Measurements from ENCODE around the gene MYO18A. TPM values are rescaled to one million over a fixed set of nuclear protein-coding genes. Genes with fewer than 3 reads are reported as not detected.

Gene MYO18A
- total and polyA plus RNA-seq, 10 of the 15 experiments (the other 5 are each of a cell fraction or from before 2014, with no cell fraction given), result 2.9 to 66.0 (median 24.5) TPM

DNA sequence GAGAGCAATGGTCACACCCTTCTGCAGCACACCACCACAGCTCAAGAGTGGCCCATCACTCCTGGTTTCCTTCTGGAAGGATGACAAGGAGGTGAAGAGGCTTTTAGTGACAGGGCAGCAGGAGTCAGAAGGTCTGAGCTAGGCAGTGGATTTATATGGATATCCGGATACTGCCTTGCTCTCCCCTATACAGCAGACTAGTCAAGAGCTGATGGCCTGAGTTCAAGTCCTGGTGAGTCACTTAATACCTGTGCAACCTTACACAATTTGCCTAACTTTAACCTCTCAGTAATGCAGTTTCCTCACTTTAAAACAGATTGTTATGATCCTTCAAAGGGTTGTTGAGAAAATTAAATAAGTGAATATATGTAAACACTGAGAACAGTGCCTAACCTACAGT lies 22.9 kb downstream of the MYO18A start (continued):
- TF ChIP-seq, protein P1, sequence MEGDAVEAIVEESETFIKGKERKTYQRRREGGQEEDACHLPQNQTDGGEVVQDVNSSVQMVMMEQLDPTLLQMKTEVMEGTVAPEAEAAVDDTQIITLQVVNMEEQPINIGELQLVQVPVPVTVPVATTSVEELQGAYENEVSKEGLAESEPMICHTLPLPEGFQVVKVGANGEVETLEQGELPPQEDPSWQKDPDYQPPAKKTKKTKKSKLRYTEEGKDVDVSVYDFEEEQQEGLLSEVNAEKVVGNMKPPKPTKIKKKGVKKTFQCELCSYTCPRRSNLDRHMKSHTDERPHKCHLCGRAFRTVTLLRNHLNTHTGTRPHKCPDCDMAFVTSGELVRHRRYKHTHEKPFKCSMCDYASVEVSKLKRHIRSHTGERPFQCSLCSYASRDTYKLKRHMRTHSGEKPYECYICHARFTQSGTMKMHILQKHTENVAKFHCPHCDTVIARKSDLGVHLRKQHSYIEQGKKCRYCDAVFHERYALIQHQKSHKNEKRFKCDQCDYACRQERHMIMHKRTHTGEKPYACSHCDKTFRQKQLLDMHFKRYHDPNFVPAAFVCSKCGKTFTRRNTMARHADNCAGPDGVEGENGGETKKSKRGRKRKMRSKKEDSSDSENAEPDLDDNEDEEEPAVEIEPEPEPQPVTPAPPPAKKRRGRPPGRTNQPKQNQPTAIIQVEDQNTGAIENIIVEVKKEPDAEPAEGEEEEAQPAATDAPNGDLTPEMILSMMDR (IDR thresholded peaks at IDR 0.05 in 2 of 3, conservative IDR thresholded peaks at IDR 0.05 in 1 of 3; ENCODE audit: control insufficient read depth in 2 of 3, extremely low read depth in 1 of 3, insufficient read depth in 1 of 3, low read depth in 3 of 3, low read length in 3 of 3), result no peak
- TF ChIP-seq, protein P2, sequence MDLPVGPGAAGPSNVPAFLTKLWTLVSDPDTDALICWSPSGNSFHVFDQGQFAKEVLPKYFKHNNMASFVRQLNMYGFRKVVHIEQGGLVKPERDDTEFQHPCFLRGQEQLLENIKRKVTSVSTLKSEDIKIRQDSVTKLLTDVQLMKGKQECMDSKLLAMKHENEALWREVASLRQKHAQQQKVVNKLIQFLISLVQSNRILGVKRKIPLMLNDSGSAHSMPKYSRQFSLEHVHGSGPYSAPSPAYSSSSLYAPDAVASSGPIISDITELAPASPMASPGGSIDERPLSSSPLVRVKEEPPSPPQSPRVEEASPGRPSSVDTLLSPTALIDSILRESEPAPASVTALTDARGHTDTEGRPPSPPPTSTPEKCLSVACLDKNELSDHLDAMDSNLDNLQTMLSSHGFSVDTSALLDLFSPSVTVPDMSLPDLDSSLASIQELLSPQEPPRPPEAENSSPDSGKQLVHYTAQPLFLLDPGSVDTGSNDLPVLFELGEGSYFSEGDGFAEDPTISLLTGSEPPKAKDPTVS (IDR thresholded peaks at IDR 0.05; ENCODE audit: low read depth, low read length), result no peak
- TF ChIP-seq, protein P3, sequence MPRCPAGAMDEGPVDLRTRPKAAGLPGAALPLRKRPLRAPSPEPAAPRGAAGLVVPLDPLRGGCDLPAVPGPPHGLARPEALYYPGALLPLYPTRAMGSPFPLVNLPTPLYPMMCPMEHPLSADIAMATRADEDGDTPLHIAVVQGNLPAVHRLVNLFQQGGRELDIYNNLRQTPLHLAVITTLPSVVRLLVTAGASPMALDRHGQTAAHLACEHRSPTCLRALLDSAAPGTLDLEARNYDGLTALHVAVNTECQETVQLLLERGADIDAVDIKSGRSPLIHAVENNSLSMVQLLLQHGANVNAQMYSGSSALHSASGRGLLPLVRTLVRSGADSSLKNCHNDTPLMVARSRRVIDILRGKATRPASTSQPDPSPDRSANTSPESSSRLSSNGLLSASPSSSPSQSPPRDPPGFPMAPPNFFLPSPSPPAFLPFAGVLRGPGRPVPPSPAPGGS (IDR thresholded peaks at IDR 0.05; ENCODE audit: borderline replicate concordance, insufficient read depth, low read depth, low read length, poor library complexity, severe bottlenecking), result no peak
- TF ChIP-seq RB1 (IDR thresholded peaks at IDR 0.05; ENCODE audit: borderline replicate concordance), result no peak

DNA sequence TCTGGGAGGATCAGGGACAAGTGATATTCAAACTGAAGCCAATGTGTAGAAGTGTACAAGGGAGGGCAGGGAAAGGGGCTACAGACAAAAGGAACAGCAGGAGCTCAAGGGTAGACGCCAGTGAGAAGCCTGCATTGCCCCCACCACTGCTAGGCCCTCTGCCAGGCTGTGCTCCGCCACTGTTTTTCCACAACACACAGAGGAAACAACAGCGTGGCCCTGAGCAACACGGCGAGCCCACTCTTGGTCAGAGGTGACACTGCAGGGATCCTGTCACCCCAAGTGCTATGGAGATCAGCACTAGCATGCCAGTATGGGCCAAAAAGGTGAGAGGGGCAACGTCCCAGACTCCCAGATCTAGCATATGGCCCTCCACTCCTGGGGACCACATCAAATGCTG lies 23.4 kb downstream of the MYO18A start:
- RAD21 ChIA-PET (ENCODE audit: unreplicated experiment), result interaction anchor here (1.4 to 1.9 kb wide), 3 partner anchors 21 to 33 kb away, joined by 3 to 5 read pairs (median 4); partner anchors contain the start of gene MYO18A
- Histone ChIP-seq H3K27ac (ENCODE audit: control insufficient read depth, insufficient read depth) (no peak overlapping the region), H3K4me3 (no peak overlapping the region), H3K27me3 (replicated peaks in 1 of 2; ENCODE audit: control insufficient read depth in 2 of 2, insufficient read depth in 2 of 2, low read length in 1 of 2) (no peaks in the 10 kb centered on the region), H3K4me1 (ENCODE audit: control insufficient read depth, insufficient read depth, low read length) (peaks cover 7% of the 10 kb centered on the region), H4K20me1 (ENCODE audit: control insufficient read depth, insufficient read depth) (no peaks in the 10 kb centered on the region), H3K9me3 (replicated peaks; ENCODE audit: control insufficient read depth, insufficient read depth, low read length) (no peaks in the 10 kb centered on the region), H3K79me2 (ENCODE audit: control insufficient read depth, insufficient read depth, low read length) (no peaks in the 10 kb centered on the region), H2AFZ (ENCODE audit: control insufficient read depth, low read depth, low read length) (no peak overlapping the region), H3K36me3 (ENCODE audit: control insufficient read depth in 2 of 2, insufficient read depth in 2 of 2, low read length in 1 of 2) (no peaks in the 10 kb centered on the region; a peak in 1 of 4 replicates), H3K9ac (ENCODE audit: control insufficient read depth, insufficient read depth, low read length) (no peak overlapping the region), H3K4me2 (ENCODE audit: control insufficient read depth, insufficient read depth) (no peak overlapping the region)
- POLR2A ChIA-PET, result interaction anchor here (2.5 kb wide), 1 partner anchor 137 kb away, joined by 7 read pairs; the partner anchor contains the start of gene NUFIP2
- FAIRE-seq, result no peak
- intact Hi-C loops (cut with micrococcal nuclease; ENCODE audit: unreplicated experiment), result no loop called here
- ATAC-seq, result no peak
- BruUV-seq (replicated peaks), result no TSS peak
- DNase-seq (ENCODE audit: low read depth, low spot score), result no peak
- CTCF ChIA-PET, result interaction anchor here (1.1 to 3.5 kb wide), 4 partner anchors 23 to 63 kb away, joined by 3 to 13 read pairs (median 7); partner anchors contain the start of gene MYO18A
- 67% methylated on average over 6 of the region's 6 CpGs for WGBS (ENCODE audit: insufficient coverage, insufficient replicate concordance, low lambda C conversion rate, missing lambda C conversion rate)
- in situ Hi-C loops (cut with MboI), result no loop called here
- SMC1A ChIA-PET (ENCODE audit: uncharacterized antibody, unreplicated experiment), result interaction anchor here (1.4 kb wide), 1 partner anchor 9 kb away, joined by 5 read pairs; no protein-coding TSS in a partner anchor
- TF ChIP-seq YY1 (IDR thresholded peaks at IDR 0.05; ENCODE audit: low read depth, low read length), result no peak
- TF ChIP-seq SP1 (IDR thresholded peaks at IDR 0.05; ENCODE audit: low read depth, low read length), result no peak
- TF ChIP-seq IKZF2 (IDR thresholded peaks at IDR 0.05), result no peak
- TF ChIP-seq FOXK2 (IDR thresholded peaks at IDR 0.05), result no peak
- no peak for TF ChIP-seq RUNX3 (IDR thresholded peaks at IDR 0.05; ENCODE audit: low read length)
- TF ChIP-seq, protein P4, sequence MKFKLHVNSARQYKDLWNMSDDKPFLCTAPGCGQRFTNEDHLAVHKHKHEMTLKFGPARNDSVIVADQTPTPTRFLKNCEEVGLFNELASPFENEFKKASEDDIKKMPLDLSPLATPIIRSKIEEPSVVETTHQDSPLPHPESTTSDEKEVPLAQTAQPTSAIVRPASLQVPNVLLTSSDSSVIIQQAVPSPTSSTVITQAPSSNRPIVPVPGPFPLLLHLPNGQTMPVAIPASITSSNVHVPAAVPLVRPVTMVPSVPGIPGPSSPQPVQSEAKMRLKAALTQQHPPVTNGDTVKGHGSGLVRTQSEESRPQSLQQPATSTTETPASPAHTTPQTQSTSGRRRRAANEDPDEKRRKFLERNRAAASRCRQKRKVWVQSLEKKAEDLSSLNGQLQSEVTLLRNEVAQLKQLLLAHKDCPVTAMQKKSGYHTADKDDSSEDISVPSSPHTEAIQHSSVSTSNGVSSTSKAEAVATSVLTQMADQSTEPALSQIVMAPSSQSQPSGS (IDR thresholded peaks at IDR 0.05; ENCODE audit: low read length), result no peak
- TF ChIP-seq, protein P5, sequence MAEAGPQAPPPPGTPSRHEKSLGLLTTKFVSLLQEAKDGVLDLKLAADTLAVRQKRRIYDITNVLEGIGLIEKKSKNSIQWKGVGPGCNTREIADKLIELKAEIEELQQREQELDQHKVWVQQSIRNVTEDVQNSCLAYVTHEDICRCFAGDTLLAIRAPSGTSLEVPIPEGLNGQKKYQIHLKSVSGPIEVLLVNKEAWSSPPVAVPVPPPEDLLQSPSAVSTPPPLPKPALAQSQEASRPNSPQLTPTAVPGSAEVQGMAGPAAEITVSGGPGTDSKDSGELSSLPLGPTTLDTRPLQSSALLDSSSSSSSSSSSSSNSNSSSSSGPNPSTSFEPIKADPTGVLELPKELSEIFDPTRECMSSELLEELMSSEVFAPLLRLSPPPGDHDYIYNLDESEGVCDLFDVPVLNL (IDR thresholded peaks at IDR 0.05; ENCODE audit: low read depth, low read length), result no peak
- TF ChIP-seq, protein P6, sequence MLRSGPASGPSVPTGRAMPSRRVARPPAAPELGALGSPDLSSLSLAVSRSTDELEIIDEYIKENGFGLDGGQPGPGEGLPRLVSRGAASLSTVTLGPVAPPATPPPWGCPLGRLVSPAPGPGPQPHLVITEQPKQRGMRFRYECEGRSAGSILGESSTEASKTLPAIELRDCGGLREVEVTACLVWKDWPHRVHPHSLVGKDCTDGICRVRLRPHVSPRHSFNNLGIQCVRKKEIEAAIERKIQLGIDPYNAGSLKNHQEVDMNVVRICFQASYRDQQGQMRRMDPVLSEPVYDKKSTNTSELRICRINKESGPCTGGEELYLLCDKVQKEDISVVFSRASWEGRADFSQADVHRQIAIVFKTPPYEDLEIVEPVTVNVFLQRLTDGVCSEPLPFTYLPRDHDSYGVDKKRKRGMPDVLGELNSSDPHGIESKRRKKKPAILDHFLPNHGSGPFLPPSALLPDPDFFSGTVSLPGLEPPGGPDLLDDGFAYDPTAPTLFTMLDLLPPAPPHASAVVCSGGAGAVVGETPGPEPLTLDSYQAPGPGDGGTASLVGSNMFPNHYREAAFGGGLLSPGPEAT (IDR thresholded peaks at IDR 0.05; ENCODE audit: low read depth), result no peak

Data from GM12878 (cell line).